ENCODE data around the gene TUBA4A.

DNA sequence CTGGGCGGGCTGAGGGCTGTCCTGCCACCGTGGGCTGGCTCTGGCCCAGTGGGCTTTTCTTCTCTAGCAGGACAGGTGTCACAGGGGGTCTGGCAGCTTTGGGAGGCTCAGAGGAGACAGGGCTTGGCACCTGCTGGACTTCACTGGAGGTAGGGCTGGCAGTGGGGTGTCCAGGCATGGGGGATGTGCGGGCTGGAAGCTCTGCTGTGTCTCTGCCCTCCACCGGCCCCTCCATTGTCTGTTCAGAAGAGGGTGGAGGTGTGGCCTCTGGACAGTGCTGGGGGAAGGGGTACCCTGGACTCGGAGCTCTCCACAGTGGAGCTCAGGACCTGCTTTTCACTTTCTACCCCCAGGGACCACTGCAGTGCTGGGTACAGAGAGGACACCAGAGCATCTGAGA is 46.3 kb upstream of the TUBA4A start:
- TF ChIP-seq, protein P1, sequence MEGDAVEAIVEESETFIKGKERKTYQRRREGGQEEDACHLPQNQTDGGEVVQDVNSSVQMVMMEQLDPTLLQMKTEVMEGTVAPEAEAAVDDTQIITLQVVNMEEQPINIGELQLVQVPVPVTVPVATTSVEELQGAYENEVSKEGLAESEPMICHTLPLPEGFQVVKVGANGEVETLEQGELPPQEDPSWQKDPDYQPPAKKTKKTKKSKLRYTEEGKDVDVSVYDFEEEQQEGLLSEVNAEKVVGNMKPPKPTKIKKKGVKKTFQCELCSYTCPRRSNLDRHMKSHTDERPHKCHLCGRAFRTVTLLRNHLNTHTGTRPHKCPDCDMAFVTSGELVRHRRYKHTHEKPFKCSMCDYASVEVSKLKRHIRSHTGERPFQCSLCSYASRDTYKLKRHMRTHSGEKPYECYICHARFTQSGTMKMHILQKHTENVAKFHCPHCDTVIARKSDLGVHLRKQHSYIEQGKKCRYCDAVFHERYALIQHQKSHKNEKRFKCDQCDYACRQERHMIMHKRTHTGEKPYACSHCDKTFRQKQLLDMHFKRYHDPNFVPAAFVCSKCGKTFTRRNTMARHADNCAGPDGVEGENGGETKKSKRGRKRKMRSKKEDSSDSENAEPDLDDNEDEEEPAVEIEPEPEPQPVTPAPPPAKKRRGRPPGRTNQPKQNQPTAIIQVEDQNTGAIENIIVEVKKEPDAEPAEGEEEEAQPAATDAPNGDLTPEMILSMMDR (IDR thresholded peaks at IDR 0.05; ENCODE audit: poor library complexity, severe bottlenecking) = no peak
- TF ChIP-seq EP300 (conservative IDR thresholded peaks at IDR 0.05; ENCODE audit: poor library complexity, severe bottlenecking) (no peak), TAF1 (IDR thresholded peaks at IDR 0.05; ENCODE audit: low read depth) (no peak), RAD21 (conservative IDR thresholded peaks at IDR 0.05) (no peak)

All from neural cell (in vitro differentiated cells).